ENCODE measurements around the gene YES1. TPM values are rescaled to one million over a fixed set of nuclear protein-coding genes. Genes with fewer than 3 reads are reported as not detected.

YES1 gene
- total RNA-seq, 1 experiment from 2014 or later, result 81.7 TPM

- ChIA-PET CTCF (interaction anchor here (0.6 to 6.5 kb wide), 5 partner anchors 9 to 120 kb away, joined by 3 to 31 read pairs (median 4); no protein-coding TSS in a partner anchor), POLR2A (interaction anchor here (0.7 to 1.9 kb wide), 4 partner anchors 8 to 101 kb away, joined by 3 to 8 read pairs (median 4); partner anchors contain the start of genes TYMS and YES1)
- peaks cover 28% of the 10 kb centered on the region for H3K36me3 Mint-ChIP-seq (ENCODE audit: insufficient read depth, unreplicated experiment)
- DNase-seq (ENCODE audit: unreplicated experiment), result no peak
- intact Hi-C loops (cut with micrococcal nuclease), result loop anchor here (5.0 kb wide), 1 partner anchor 54 kb away; the partner anchor contains the start of gene TYMS
- H3K9me3 Mint-ChIP-seq (ENCODE audit: unreplicated experiment), result no peaks in the 10 kb centered on the region
- H3K27ac Mint-ChIP-seq (ENCODE audit: low read depth, unreplicated experiment), result peak overlapping the region; percentile 96
- peaks cover 11% of the 10 kb centered on the region for H3K4me1 Mint-ChIP-seq (ENCODE audit: insufficient read depth, unreplicated experiment)
- no peak for TF ChIP-seq CTCF (IDR thresholded peaks at IDR 0.05; ENCODE audit: unreplicated experiment)
- BruUV-seq (replicated peaks), result no TSS peak
- no peaks in the 10 kb centered on the region for H3K27me3 Mint-ChIP-seq (ENCODE audit: insufficient read depth, unreplicated experiment)
- peak overlapping the region; percentile 88 for H3K4me3 Mint-ChIP-seq (ENCODE audit: unreplicated experiment)
Observed at GRCh38 chr18:711310-711656, 100.8 kb downstream of the YES1 start.

- Mint-ChIP-seq H3K36me3 (ENCODE audit: insufficient read depth, unreplicated experiment) (peaks cover 34% of the 10 kb centered on the region), H3K27ac (ENCODE audit: low read depth, unreplicated experiment) (peak overlapping the region; percentile 96), H3K27me3 (ENCODE audit: insufficient read depth, unreplicated experiment) (no peaks in the 10 kb centered on the region), H3K9me3 (ENCODE audit: unreplicated experiment) (no peaks in the 10 kb centered on the region), H3K4me1 (ENCODE audit: insufficient read depth, unreplicated experiment) (peaks cover 11% of the 10 kb centered on the region), H3K4me3 (ENCODE audit: unreplicated experiment) (peak overlapping the region; percentile 88)
- BruUV-seq (replicated peaks), result no TSS peak
- POLR2A ChIA-PET, result interaction anchor here (0.7 to 1.9 kb wide), 4 partner anchors 7 to 102 kb away, joined by 3 to 8 read pairs (median 4); partner anchors contain the start of genes TYMS and YES1
- TF ChIP-seq CTCF (IDR thresholded peaks at IDR 0.05; ENCODE audit: unreplicated experiment), result no peak
- intact Hi-C loops (cut with micrococcal nuclease), result loop anchor here (5.0 kb wide), 1 partner anchor 53 kb away; the partner anchor contains the start of gene TYMS
- CTCF ChIA-PET, result interaction anchor here (0.5 to 6.5 kb wide), 10 partner anchors 9 to 953 kb away, joined by 3 to 31 read pairs (median 4); no protein-coding TSS in a partner anchor
- no peak for DNase-seq (ENCODE audit: unreplicated experiment)
Observed at GRCh38 chr18:710418-711300, 101.4 kb downstream of the YES1 start.

GRCh38 chr18:709771-710170 is 102.3 kb downstream of the YES1 start:
- no peak for TF ChIP-seq CTCF (IDR thresholded peaks at IDR 0.05; ENCODE audit: unreplicated experiment)
- Mint-ChIP-seq H3K4me3 (ENCODE audit: unreplicated experiment) (peak overlapping the region; percentile 16), H3K27ac (ENCODE audit: low read depth, unreplicated experiment) (no peak overlapping the region), H3K36me3 (ENCODE audit: insufficient read depth, unreplicated experiment) (peaks cover 43% of the 10 kb centered on the region), H3K4me1 (ENCODE audit: insufficient read depth, unreplicated experiment) (peaks cover 11% of the 10 kb centered on the region), H3K9me3 (ENCODE audit: unreplicated experiment) (no peaks in the 10 kb centered on the region), H3K27me3 (ENCODE audit: insufficient read depth, unreplicated experiment) (no peaks in the 10 kb centered on the region)
- intact Hi-C loops (cut with micrococcal nuclease), result loop anchor here (5.0 kb wide), 1 partner anchor 52 kb away; the partner anchor contains the start of gene TYMS
- ChIA-PET CTCF (interaction anchor here (0.5 to 6.5 kb wide), 7 partner anchors 23 to 954 kb away, joined by 3 to 31 read pairs (median 5); no protein-coding TSS in a partner anchor), POLR2A (interaction anchor here (1.9 kb wide), 1 partner anchor 52 kb away, joined by 5 read pairs; the partner anchor contains the start of gene TYMS)
- BruUV-seq (replicated peaks), result no TSS peak
- DNase-seq (ENCODE audit: unreplicated experiment), result no peak

- no peak overlapping the region for H3K27ac Mint-ChIP-seq (ENCODE audit: low read depth, unreplicated experiment)
- H3K4me1 Mint-ChIP-seq (ENCODE audit: insufficient read depth, unreplicated experiment), result peaks cover 18% of the 10 kb centered on the region
- H3K27me3 Mint-ChIP-seq (ENCODE audit: insufficient read depth, unreplicated experiment), result no peaks in the 10 kb centered on the region
- no peak overlapping the region for H3K4me3 Mint-ChIP-seq (ENCODE audit: unreplicated experiment)
- POLR2A ChIA-PET, result interaction anchor here (0.5 kb wide), 1 partner anchor 1866 kb away, joined by 7 read pairs; no protein-coding TSS in a partner anchor
- no TSS peak for BruUV-seq (replicated peaks)
- no peaks in the 10 kb centered on the region for H3K9me3 Mint-ChIP-seq (ENCODE audit: unreplicated experiment)
- no peak for TF ChIP-seq CTCF (IDR thresholded peaks at IDR 0.05; ENCODE audit: unreplicated experiment)
- H3K36me3 Mint-ChIP-seq (ENCODE audit: insufficient read depth, unreplicated experiment), result peaks cover 55% of the 10 kb centered on the region
- no peak for DNase-seq (ENCODE audit: unreplicated experiment)
- CTCF ChIA-PET, result interaction anchor here (0.6 to 6.5 kb wide), 5 partner anchors 18 to 1908 kb away, joined by 3 to 31 read pairs (median 3); no protein-coding TSS in a partner anchor
- intact Hi-C loops (cut with micrococcal nuclease), result no loop called here
Observed at GRCh38 chr18:708096-708495, 103.9 kb downstream of the YES1 start.
